Measurements from ENCODE around the gene APOE. TPM values are rescaled to one million over a fixed set of nuclear protein-coding genes. Genes with fewer than 3 reads are reported as not detected.

APOE gene
- total and polyA plus RNA-seq, 9 of the 15 experiments (the other 6 are each of a cell fraction or from before 2014, with no cell fraction given), result 0.14 to 180 (median 58.1) TPM; not detected in 1

GRCh38 chr19:44954649-44955504 is 49.3 kb downstream of the APOE start, which contains the start of gene CLPTM1 (continued):
- TF ChIP-seq FOXK2 (conservative IDR thresholded peaks at IDR 0.05 in 1 of 2, IDR thresholded peaks at IDR 0.05 in 1 of 2; ENCODE audit: low read depth in 2 of 2), result peak; percentile 90 to 94
- TF ChIP-seq ZNF143 (CRISPR knock-in tag; IDR thresholded peaks at IDR 0.05), result no peak
- TF ChIP-seq MCM7 (IDR thresholded peaks at IDR 0.05), result peak in 1 of 2 experiments; percentile 100; a peak in 2 of 4 replicates
- peak; percentile 7 for TF ChIP-seq CTCFL (IDR thresholded peaks at IDR 0.05; ENCODE audit: borderline replicate concordance, insufficient read depth, low read depth, low read length, poor library complexity, severe bottlenecking)
- TF ChIP-seq LEF1 (IDR thresholded peaks at IDR 0.05), result peak; percentile 84
- TF ChIP-seq ZKSCAN3 (CRISPR knock-in tag; IDR thresholded peaks at IDR 0.05), result no peak
- TF ChIP-seq CREM (IDR thresholded peaks at IDR 0.05; ENCODE audit: low read depth), result peak; percentile 81
- peak in 1 of 2 experiments; percentile 25; a peak in 1 of 4 replicates for TF ChIP-seq RCOR1 (IDR thresholded peaks at IDR 0.05; ENCODE audit: borderline replicate concordance in 1 of 2, low read depth in 2 of 2, low read length in 2 of 2)
- TF ChIP-seq, protein P1, sequence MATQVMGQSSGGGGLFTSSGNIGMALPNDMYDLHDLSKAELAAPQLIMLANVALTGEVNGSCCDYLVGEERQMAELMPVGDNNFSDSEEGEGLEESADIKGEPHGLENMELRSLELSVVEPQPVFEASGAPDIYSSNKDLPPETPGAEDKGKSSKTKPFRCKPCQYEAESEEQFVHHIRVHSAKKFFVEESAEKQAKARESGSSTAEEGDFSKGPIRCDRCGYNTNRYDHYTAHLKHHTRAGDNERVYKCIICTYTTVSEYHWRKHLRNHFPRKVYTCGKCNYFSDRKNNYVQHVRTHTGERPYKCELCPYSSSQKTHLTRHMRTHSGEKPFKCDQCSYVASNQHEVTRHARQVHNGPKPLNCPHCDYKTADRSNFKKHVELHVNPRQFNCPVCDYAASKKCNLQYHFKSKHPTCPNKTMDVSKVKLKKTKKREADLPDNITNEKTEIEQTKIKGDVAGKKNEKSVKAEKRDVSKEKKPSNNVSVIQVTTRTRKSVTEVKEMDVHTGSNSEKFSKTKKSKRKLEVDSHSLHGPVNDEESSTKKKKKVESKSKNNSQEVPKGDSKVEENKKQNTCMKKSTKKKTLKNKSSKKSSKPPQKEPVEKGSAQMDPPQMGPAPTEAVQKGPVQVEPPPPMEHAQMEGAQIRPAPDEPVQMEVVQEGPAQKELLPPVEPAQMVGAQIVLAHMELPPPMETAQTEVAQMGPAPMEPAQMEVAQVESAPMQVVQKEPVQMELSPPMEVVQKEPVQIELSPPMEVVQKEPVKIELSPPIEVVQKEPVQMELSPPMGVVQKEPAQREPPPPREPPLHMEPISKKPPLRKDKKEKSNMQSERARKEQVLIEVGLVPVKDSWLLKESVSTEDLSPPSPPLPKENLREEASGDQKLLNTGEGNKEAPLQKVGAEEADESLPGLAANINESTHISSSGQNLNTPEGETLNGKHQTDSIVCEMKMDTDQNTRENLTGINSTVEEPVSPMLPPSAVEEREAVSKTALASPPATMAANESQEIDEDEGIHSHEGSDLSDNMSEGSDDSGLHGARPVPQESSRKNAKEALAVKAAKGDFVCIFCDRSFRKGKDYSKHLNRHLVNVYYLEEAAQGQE (IDR thresholded peaks at IDR 0.05; ENCODE audit: borderline replicate concordance), result no peak
- TF ChIP-seq, protein P1 (CRISPR knock-in tag; IDR thresholded peaks at IDR 0.05; ENCODE audit: low read depth), result 0 out of 2 replicates have a peak, but pooled peaks have one; percentile 9
- TF ChIP-seq LARP7 (IDR thresholded peaks at IDR 0.05), result peak; percentile 68; the same call in 1 of the 2 replicates
- TF ChIP-seq RFX1 (IDR thresholded peaks at IDR 0.05), result no peak
- peak; percentile 94; the same call in 1 of the 2 replicates for TF ChIP-seq NFRKB (IDR thresholded peaks at IDR 0.05; ENCODE audit: low read depth)
- 0 out of 2 replicates have a peak, but pooled peaks have one; percentile 29 for TF ChIP-seq RB1 (IDR thresholded peaks at IDR 0.05; ENCODE audit: low read depth)
- TF ChIP-seq NUFIP1 (IDR thresholded peaks at IDR 0.05; ENCODE audit: partially characterized antibody), result no peak
- TF ChIP-seq MIER1 (IDR thresholded peaks at IDR 0.05; ENCODE audit: low read depth), result no peak
- peak; percentile 91 for TF ChIP-seq PHF20 (IDR thresholded peaks at IDR 0.05; ENCODE audit: partially characterized antibody)
- TF ChIP-seq ID3 (CRISPR knock-in tag; IDR thresholded peaks at IDR 0.05), result no peak
- peak; percentile 27; the same call in 1 of the 2 replicates for TF ChIP-seq ID3 (tag; IDR thresholded peaks at IDR 0.05)
